HG02970 (cell line): ENCODE results near the gene CFAP65.

ENCODE experiments used
- ATAC-seq: cut with Tn5 transposase; IDR thresholded peaks from one replicate; pipeline ENCODE4 v1.9.1; 2021; ENCODE audit warnings: mild to moderate bottlenecking, moderate library complexity, moderate number of reproducible peaks; ENCODE audit not compliant: unreplicated experiment, low FRiP score

Gene CFAP65

DNA sequence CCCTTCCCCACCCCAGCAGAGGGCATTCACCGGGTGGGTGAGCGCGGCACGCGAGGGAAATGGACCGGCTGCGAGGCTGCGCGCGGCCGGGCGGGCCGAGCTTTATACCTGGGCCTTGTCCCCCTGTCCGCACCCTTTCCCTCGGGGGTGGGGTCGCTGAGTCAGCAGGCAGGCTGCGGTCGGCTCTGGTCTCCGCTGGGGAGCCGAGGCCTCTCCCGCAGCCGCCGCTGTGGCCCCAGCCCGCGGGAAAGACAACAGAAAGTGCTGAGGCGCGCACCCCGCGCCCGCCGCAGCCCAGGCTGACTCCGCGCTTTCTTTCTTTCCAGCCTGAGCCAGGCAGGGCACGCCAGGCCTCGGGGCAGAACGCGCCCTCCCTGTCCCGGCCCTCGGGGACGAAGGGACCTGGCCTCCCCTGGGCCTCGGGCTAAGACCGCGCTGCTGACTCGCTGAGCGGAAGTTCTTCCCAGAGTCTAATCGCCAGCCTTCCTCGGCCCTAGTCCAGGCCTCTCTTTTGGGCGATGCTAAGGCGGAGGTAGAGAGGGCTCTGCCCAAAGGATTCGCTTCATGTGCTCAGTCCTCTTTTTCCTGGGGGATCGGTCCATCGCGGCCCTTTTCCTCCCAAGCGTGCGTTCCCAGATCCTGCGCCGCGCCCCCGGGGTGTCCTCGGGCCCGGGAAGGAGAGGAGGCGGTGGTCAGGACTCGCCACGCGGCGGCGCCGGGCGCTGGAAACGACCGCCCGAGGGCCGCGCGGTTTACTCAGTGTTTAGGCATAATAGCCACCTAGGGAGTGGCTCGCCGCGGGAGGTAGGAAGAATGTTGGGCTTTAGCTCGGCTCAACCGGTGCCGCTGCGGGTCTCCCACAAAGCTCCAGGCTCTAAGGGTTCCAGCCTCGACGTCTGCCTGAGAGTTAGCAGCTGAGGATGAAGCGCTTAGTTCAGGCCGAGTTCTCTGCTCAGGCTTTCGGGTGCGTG, 47.7 kb downstream of the CFAP65 start, which contains the start of gene CRYBA2:
TSS of gene CRYBA2 (minus strand) at position 78 of the 971 bp plus-strand sequence. CDS start 246 bp downstream, outside the sequence.
- ATAC-seq: no peak

DNA sequence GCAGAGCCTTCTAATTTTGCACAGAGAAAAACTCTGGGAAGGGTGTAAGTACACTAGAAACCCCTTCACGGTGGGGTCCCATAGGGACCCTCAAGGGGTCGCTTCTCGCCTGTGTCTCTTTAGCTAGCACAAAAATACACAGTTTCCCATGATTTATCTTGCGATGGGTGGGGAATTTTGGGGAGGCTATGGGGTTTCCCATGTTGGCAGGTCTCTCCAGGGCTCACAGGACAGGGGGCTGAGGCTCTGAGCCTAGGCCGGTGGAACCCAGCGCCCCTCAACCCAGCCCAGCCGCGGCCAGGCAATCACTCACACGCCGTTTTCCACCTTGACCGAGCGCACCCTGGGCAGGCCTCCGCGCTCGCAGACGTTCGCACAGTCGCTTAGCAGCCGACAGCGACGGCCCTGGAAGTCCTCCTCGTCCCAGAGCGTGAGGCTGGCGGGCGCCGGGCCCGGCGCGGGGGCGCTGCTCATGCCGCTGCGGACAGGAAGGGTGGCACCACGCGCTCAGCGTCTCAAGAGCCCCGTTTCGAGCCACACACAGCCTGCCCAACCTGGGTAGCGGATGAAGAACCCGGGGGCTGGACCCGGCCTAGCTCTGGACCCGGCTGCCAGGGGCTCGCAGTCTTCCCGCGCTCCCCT, 48.5 kb downstream of the CFAP65 start:
- no peak for ATAC-seq

DNA sequence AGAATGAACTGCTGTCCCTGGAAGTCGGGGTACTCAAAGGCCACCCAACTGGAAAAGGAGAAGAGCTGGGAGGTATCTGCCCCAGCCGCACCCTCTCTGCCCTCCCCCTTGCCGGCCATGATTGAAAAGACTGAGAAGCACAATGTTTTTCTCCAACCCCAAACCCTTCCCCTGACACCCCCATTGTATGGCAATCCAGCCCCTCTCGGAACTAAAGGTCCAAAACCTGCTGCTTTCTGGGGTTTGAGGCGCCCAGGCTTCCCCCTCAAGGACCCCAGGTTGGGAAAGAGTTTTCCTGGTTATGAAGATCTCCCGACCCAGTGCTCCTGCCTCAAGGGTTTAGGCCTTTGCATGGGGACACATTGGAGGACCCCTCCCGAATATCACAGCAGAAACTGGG, 49.1 kb downstream of the CFAP65 start:
- ATAC-seq: no peak

DNA sequence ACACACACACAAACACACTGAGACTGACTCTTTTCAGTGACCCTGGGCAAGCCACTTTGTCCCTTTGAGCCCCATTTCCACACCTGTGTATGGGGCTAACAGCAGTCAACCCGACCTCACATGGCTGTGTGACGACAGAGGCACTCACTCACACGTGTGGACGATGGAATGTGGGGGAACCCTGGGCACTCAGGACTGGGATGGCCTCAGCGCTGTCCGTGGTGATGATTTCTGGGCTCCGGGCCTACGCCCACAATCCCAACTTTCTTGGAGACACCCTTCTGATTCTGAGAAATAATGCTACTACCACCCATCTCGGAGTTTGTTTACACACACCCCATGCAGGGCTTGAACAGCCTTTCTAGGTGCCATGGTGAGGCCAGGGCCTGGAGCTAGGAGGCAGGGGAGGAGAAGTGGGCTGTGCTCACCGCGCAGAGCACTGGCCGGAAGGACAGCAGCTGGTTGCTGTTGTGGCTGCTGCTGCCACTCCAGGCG, 49.6 kb downstream of the CFAP65 start:
- ATAC-seq: no peak

DNA sequence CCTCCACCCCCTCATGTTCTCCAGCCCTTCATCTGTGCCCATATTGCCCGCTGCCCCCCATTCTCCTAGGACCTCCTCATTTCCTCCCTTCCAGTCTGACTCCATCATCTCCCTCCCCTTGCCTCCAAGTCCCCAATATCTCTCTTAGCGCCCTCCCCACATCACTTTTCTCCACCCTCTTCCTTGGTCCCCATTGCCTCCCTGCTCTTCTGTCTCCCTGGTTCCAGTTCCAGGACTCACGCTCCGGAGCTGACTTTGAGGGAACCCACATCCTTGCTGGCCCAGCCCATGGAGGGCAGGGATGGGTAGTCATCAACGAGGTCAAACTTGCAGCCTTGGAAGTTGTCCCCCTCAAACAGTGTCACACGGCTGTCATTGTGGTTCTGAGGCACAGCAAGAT, 50.7 kb downstream of the CFAP65 start:
- ATAC-seq: no peak

DNA sequence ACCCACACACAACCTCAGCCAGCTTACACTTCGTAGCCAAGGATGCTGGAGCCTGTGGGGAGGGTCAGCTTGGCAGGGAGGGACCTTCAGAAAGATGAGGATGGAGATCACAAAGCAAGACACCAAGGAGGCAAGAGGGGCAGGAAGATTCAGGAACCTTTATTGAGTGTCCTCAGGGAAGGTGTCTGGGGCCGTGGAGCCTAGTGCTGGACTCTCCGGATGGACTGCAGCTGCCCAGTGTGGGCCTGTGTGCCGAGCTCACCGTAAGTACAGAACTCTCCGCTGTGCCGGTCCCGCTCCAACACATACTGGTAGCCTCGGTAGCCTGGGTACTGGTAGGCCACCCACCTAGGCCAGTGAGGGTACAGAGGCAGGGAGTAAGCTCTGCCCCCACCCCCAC, 51.3 kb downstream of the CFAP65 start:
- ATAC-seq: no peak

DNA sequence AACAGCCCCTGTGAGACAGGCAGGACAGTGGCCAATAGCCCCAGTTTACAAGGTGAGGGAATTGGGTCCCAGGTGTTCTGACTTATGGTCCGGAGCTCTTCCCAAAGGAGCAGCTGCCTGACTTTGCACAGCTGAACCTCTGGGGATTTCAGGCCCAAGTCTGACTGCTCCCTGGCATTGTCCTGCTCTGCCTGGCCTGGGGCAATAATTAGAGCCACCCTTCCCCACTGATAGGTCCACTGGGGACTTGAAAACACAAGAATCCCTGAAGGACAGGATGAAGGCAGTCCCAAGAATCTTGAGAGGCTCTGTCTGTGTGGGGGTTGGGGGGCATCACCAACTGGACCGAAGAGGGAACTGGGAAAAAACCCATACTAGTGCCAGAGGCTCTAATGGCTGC, 52.7 kb downstream of the CFAP65 start:
- ATAC-seq: no peak

DNA sequence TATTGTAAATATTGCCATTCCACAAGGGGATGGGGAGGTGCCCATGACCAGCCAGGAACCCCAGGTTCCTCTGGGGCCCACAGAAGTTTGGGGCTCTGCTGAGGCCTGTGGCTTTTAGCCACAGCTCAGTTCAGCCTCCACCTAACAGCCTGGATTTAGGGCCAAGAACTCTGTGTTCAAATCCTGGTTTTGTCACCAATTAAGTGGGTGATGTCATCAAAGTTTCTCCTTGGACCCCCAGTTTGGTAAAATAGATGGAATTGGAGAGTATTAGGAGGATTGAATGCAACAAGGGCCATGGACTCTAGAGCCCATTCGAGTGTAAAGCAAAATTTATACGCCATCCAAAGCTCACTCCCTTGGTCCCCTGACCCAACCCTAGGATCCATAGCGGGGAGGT, 53.2 kb downstream of the CFAP65 start:
- no peak for ATAC-seq

DNA sequence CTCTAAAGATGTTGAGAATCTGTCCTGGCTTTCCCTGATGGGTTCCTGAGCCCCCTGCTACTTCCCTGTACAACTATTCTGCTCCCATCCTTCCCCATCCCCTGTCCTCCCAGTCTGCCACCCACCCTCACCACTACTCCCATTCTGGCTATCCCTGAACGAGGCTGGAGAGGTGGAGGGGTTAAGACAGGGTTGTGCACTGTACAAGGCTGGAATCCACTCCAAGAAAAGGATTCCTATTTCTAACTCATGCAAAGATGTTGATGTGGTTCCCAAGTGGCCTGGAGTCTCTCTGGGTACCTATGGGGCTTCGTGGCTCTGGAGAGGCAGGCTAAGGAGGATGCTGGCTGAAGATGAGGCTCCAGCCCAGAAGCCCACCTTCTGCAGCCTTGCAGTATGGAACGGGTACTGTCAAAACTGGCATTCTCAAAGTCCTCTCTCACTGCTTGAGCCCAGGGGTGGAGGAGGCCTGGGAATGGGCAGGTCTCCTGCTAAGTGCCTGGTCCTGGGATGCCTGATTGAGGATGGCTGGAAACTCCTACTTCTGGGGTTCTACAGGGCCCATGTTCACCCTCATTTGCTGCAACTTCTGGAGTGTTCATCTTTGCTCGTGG, 55.1 kb downstream of the CFAP65 start:
- no peak for ATAC-seq

DNA sequence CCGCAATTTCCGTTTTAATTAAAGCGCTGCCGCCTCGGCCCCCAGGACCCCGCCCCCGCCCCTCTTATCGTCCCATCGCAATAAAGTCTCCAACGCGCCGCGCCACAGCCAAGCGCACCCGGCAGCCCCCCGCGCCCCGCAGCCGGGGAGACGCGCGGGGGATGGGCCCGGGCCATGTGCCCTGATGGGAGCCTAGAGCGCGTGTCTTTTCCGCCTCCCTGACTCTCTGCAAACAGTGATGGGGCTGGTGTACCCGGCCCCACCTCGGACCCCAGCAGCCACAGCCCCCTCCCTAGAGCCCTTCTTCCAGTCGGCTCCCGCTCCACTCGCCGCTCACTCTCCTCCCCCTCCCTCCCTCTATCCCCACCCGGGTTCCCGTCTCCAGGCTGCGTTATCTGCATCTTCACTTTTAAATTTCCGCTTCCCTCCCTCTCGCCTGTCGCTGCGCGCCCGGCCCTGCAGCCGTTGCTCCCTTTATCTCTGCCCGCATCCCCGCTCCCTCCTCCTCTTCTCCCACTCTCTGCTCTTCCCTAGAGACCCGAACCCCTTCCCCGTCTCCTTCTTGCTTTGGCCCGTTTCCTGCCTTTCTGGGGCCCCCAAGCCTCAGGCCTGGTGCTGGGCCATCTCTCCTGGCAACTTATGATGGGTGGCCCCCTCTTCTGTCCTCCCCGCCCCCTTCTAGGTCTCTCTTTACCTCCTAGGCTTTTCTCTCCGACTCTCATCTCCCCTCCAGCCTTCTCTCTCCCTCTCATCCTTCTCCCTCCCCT, 55.8 kb downstream of the CFAP65 start:
- no peak for ATAC-seq

DNA sequence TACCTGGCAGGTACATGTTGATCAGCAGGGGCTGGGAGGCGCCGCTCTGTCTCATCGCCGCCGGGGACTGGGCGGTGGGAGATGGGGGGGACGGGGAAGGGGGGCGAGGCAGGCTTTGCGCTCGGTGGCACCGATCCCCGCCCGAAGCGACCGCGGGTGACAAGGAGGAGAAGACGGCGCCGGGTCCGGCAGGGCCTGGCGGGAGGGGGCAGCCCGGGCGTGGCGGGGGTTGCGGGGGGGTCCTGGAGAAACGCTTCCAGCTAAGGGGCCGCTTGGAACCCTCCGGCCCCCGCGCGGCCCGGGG, 56.3 kb downstream of the CFAP65 start, which contains the start of gene FEV:
TSS of gene FEV (minus strand) at position 164 of the 304 bp plus-strand sequence. CDS start at position 55, 109 bp downstream.
- ATAC-seq: no peak

DNA sequence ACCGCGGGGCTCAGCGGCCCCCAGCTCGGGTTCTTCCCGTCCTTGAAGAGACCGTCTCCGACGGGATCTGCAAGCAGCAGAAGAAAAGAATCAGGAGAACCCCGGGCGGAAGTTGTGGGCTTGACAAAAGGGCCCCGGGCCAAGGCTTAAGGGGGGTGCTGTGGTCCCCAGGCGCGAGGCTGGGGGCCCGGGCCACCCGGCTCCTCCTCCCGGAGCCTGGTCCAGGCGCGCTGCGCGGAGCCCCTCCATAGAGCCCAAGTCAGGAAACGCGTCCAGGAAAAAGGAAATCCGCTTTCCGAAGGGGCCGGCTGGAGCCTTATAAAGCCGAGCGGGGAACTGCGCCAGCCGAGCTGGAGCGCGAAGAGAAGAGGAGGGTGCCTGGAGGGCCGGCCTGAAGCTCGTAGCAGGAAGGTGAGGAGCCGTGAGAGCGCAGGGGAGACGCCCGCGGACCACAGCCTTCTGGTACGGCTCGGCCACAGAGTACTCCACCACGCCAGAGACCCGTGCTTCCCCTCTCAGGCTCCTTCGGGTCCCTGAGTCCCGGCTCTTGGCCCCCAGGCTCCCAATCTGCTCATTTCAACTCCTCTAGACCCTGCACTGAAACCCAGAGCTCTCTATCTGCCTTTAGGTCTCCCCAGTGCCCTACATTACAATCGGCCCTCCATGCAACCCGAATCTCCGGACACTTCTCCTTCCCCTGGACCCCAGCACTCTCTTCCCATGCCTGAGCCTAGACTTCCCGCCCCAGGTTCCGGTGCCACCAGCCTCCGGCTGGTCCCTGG, 56.9 kb downstream of the CFAP65 start:
- no peak for ATAC-seq

DNA sequence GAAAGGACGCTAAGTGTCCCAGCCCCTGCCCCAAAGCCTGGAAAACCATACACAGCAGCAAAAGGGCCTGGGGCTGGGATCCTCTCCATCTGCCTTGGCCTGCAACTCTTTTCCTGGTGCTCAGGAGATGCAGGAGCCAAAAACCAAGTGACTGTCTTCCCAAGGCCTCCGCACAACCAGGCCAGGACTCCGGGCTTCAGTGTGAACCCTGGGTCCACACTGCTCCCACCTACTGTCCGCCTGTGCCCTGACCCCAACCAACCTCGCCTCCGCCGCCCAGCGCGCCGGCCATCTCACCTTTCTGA, 57.4 kb downstream of the CFAP65 start:
- ATAC-seq: no peak

DNA sequence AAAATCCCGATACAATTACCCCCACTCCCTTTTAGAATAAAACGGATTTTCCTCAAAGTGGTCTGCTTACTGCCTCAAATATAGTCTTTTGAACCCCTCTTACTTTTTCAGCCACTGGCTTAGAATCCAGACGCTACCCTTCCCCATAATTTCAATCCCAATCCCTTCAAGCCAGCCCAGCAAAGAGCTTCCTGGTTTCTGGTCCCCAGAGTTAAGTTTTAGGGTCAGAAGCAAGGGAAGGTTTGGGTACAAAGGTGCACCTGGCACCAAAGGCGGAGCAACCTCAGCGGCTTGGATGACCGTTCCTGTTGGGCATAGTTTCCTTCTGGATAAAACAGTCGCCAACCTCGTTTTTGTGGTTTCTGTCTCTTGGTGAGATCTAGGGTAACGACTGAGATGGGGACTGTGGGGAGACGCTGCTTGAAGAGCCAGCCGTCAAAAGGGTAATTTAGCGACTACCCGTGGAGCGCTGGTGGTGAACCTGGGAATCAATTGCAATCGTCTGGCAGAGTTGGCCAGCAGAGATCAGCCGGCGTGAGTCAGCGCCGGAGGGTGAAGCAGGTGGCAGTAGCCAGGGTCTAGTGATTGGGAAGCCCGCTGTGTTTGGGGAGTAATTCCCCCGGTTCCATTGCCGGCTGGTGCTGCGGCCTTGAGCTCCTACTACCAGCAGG, 57.9 kb downstream of the CFAP65 start:
- ATAC-seq: no peak

DNA sequence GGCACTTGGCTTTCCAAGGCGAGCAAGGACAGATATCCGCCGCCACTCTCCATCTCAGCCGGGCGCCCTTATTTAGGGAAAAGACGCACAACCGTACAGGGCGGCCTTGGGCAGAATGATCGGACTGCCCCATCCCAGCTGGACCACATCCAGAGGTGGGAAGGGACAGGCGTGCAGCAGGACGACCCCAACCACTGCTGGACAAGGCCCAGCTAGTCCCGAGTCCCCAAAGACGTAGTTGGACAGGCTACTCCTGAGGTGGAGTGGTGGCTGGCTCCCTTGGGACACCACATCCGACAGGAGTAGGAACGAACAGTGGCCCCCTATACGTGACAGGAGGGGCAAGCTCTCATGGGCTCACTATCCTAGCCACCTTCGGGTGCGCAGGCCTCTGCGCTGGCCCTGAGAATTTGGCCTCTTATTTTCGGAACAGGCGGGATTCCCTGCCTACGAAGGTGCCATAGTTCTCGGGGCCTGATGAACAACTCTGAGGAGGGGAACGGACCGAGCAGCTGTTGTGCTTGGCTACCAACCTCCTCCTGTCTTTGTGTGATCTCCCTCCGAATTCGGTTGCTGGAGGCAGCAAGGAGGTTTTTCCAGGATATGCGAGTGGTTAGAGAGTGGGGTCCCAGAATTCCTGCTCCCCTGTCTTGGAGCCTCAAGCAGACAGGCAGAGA, 58.6 kb downstream of the CFAP65 start:
- ATAC-seq: no peak

DNA sequence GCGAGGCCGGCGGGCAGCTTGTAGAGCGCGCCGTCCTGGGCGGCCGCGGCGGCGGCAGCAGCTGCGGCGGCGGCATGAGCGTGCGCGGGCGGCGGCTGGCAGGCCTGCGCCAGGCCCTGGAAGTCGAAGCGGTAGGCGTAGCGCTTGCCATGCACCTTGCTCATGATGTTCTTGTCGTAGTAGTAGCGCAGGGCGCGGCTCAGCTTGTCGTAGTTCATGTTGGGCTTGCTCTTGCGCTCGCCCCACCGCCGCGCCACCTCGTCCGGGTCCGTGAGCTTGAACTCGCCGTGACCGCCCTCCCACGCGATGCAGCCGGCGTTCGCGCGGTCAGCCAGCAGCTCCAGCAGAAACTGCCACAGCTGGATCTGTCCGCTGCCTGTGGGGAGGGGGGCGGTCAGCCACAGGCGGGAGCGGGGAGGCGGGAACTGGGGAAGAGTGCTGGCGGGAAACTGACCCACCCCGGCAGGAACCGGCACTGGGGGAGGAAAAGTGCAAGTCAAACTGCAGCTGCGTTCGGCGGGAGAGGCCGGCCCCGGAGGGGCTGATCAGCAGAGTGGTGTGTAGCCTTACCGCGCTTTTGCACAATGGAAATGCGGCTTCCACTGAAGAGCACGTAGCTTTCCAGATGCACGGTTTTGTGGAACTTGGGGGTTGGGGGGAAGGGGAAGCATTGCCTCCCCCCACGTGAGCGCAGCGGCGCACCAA, 59.3 kb downstream of the CFAP65 start:
- ATAC-seq: no peak

DNA sequence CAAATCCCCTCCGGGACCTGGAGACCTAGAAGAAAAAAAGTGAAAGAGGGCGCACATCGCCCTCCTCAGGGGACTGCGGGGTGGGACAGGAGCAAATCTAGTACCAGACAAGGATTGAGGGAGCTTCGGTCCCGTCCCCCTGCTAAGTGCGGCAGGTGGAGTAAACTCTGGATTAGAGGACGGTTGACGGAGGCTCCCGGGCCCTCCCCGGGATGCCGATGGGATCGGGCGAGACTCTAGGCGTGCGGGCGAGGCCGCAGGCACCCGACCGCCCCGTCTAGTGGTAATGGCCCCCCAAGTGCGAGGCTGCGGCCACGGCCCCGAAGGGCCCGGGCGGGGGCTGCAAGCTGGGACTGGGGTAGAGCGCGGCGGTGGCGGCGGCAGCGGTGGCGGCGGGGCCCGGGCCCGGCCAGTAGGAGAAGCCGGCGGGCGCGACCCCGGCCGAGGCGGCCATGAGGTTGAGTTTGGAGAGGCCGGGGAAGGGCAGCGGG, 59.9 kb downstream of the CFAP65 start:
- no peak for ATAC-seq
